OCI-M2 (cell line): ENCODE data around the gene ZMYND10.

Experiments
- DNase-seq: peaks from one replicate; lab custom pipeline; 2025; ENCODE audit not compliant: unreplicated experiment; lab: John Stamatoyannopoulos, UW

The ZMYND10 gene

DNA sequence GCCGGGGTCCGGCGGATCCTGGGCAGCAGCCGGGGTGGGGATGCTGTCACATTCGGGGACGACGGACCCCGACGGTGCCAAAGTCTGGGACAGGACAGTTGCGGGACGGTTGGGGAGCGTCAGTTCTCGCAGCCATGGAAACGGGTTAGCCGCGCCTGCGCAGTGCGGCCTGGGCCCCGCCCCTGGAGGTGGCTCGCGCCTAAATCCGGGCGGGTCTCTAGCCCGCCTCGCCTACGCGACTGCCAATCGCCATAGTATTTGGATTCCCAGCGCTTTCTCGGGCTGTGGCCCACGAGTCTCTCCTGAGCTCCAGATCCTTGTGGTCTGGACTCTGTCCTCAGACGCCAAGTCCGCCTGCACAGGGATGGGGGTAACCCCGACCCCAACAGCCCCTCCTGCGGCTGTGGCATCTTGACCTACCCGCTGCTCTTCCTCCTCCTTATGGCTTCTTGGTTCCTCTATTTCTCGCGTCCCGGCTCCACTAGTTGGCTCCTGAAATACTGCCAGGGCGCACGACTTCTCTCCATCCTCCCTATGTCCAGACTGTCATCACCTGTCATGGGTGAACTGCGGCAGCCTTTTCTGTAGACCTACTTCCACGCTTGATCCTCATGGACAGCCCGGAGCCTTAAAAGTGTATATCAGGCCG lies at the start of gene ZMYND10:
Gene ZMYND10 (minus strand): TSS at position 147 of the 649 bp plus-strand sequence. CDS start 153 bp downstream, outside the sequence.
- no peak for DNase-seq

DNA sequence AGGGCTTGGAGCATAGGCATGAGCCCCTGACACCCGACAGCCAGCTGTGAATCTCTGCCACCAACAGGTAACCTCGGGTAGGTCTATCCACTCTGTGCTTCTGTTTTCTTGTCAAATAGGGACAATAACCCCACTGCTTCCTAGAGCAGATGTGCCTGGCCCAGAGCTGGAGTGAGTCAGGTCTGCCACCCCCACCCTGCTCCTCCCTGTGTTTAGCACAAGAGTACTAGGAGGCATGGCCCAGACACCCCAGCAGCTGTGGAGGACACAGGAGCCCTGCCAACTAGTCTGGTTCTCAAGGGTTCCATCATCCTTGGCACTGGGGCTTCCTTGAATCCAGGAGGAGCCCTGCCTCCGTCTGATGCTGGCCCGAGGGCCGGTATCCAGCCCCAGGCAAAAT lies 47.5 kb upstream of the ZMYND10 start:
- no peak for DNase-seq

DNA sequence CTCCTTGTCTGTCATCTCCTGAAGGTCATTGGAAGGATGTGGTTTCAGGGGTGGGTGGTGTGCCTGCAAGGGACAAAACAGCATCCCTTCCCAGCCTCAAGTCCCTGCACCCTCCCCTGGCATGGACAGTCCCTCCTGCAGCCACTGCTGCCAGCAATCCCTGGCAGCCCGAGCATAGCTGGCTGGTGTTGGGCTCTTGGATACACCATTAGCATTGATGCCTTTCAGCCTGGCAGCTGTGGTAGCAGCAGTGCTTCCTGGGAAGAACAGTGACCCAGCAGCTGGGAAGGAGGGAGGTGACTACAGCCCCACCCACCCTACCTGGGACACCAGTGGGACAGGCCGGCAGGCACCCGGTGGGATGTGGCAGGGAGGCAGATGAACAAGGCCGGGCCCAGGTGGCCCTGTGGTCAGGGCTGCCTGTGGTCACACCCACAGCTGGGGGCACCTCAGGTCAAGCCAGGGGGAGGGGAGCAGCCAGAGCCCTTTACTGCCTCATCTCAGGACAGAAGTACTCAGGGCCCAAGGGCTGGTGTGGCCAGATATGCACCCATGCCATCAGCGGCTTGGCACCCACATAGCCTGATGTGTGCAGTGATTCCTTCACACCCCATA lies 46.7 kb upstream of the ZMYND10 start:
- no peak for DNase-seq

DNA sequence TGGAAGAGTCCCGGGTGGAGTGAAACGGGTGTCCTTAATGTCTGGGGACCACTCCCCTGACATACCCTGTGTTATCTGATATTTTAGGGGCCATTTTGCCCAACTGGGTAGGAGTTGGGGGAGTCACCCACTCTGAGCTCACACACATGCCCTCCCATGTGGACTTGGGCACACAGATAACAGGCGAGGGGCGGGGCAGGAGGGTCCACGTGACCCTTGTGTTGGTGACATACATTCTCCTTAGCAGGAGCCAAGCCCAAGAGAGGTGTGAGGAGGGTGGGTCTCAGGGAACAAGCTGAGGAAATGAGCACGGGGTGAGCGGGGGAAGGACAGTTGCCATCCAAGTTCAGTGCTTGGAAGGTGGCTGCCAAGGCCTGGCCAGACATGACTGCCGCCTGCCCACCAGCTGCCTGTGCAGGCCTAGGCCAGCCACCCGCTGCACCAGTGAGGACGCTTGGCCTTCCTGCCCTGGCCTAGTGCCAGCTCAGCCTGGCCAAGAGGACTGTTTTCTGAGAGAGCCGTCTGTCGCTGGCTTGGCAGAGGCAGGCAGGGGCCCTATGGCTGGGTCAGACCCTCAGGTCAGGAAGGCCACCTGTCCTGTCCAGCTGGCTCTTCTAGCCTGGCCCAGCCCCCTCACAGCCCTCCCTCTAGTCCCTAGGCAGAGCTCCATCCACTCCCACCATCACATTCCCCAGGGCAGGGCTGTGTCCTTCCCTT lies 45.1 kb upstream of the ZMYND10 start:
- no peak for DNase-seq

DNA sequence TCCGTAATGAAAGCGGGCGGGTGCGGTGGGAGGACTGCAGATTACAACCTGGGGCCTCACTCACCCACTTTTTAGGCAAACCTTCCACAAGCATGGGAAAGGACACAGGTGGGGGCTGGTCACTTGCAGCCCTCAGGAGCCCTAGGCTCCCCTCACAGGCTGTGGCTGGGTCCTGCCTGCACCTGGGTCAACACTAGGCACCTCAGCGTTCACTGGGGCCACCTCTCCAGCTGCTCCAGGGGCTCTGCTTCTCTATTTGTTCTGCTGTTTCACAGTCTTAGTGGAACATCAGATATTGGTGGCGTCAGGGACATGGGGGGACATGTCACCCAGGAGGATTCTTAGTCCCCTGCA lies 43.9 kb upstream of the ZMYND10 start:
- no peak for DNase-seq

DNA sequence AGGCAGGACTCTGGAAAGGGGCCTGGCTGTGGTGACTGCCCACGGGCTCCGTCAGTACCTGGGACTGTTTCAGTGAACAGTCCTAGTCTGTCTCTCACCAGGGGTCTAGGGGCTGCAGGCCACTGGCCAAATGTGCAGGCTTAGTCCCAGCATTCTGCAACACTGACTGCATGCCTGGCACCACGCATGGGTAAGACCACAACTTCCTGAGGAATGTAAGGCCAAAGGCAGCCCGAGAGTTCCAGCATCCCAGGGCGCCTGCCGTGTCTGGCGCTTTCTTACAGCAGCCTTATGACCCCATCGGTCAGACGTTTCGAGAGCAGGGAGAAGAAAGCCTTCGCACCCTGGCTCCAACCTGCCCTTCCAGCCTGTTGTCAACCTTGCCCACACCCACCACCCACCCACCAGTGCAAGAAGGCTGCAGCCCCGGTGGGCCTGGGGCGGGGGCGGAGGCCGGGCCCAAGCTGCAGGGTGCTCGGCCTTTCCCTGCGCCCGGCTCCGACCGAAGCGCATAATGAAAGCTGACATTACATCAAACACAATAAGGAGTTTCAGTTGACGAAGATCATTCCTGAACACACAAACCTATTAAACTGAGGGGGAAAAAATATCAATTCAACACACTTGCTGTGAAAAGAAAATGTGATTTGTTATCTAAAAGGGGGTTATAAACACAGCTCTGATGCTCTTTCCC lies 43.3 kb upstream of the ZMYND10 start:
- DNase-seq, result no peak

DNA sequence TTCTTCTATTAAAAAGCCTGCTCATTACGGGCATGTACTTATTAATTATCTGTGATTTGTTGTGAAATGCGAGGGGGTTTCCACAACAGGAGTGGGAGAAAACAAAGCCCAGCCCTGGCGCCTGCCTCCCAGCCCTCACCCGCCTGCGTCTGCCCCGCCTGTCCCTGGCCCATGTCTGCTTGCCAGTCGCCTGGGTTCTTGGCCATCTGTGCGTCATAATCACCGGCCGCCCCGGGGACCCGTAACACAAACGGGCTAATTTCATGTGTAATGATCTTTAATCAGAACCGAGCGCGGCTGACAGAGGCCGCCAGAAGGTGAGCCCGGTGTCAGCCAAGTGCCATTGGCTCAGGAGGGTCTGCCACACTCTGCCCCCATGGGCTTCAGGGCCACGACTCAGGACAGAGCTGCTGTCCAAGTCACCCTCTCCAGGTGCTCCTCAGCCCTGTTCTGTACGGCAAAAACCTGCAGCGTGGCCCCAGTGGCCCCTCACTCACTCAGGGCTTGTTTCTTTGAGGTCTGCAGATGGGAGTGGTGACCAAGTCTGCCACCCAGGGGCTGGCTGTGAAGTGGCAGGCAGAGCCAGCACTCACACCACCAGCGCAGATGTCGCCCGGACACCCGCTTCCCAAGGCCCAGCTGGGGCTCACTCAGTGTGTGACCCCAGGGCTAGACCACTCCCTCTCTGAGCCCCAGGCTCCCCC lies 42.6 kb upstream of the ZMYND10 start:
- DNase-seq, result no peak

DNA sequence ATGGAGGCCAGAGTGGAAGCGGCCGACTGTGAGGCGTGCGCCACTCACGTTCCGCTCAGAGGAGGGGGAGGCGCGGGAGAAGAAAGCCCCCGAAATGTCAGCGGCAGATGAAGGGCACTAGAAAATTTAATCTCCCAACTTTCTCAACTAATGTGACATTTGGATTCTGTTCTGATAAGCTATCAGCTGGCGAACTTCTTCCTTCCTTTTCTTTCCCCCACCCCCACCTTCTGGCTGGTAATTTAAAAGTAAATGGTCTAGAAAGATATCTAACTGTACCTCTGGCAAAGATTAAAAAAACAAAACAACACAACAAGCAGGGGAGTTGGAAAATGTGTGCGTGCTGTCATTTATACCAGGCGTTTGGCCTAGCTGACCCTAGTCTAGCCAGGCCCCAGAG lies 40.2 kb upstream of the ZMYND10 start:
- no peak for DNase-seq

DNA sequence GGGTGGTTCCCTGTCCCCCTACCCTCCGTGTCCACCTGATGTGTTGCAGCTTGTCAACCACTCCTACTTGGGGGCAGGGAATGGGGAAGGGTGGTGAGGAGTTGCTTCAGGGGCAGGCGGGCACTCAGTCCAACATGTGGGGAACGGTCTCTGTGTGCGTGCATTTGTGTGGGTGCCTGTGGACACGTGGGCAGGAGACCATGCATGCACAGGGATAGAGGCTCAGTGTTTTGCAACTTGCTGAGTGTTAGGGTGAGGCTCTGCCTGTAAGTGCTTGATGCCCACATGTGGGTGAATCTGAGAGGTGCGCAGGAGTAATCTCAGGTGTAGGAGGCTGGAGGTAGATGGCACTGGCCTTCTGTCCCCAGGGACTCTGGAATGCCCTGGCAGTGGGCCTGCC lies 38.2 kb upstream of the ZMYND10 start:
- no peak for DNase-seq

DNA sequence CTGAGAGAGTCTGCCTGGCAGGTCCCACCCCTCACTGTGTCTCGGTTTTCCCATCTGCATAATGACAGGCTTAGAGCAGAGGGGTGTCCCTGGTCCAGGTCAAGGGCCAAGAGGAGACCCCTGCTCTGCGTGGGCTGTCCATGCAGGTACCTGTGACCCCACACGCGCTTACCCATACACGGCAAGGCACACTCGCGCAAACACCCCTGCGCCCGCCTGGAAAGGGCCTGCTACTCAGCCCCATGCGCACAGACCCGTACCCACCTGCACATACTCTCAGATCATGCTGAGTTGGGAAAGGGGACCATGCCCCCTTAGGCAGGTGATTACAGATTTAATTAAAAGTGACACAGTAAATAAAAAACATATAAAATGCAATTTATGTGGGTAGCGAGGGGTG lies 37.2 kb upstream of the ZMYND10 start:
- DNase-seq, result no peak

DNA sequence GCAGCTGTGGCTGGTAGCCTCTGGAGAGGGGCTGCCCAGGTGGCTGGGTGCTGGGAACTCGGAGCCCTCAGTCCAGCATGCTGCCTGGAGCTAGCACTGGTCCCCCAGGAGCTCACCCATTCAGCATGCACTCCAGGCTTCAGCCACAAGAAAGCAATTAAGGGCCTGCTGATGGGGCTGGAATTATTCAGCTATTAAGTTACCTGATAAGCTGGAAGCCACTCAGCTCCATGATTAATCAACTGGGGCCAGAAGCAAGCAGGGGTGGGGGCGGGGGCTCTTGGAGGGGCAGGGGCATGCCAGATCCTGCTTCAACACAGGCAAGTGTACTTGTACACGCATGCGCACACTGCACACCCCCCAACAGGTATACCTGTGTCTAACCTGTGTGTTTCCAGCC lies 35.9 kb upstream of the ZMYND10 start:
- no peak for DNase-seq

DNA sequence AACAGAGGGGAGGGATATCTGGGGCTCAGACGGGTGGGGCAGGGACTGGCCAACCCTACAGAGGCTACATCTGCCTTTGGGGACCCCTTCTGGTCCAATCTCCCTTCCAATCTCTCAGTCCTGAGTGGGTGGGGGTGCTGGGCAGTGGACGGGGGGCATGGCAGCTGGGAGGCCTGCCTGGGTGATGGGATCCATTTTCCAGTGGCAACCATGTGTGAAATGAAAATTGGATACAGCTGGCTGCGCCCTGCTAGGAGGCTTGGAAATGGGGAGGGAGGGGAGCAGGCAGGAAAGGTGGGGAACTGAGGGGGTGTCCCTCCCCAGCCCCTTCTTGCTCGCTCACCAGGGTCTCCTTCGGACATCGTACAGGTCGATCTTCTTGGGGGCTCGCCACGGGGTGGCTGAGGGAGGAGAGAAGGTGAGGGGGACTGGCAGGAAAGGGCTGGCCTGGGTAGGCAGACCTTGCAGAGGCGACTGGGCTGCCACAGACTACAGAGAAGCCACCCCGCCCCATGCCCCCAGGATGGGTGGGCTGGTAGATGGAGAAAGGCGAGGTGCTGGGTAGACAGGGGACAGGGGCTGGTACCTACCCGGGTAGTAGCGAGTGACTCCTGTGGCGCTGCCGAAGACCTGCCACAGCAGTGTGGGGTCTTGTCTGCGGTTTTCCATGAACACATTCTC lies 35.0 kb upstream of the ZMYND10 start:
- no peak for DNase-seq

DNA sequence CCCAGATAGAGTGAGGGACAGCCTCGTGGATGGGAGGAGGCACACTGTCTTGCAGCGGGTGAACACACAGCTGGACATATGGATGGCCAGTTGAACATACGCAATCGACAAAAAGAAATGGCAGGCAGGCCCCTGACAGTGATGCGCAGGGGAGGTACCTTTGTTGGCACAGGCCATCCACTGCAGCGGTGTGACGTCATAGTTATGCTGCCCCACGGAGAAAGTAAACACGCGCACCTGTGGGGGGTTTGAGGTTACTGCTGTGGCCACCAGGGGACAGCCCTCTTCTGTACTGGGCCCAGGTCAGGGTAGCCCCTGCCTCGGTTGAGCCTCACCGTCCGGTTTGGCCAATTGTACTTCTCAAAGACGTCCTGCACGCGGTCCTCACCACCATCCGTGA lies 33.2 kb upstream of the ZMYND10 start:
- DNase-seq, result no peak

DNA sequence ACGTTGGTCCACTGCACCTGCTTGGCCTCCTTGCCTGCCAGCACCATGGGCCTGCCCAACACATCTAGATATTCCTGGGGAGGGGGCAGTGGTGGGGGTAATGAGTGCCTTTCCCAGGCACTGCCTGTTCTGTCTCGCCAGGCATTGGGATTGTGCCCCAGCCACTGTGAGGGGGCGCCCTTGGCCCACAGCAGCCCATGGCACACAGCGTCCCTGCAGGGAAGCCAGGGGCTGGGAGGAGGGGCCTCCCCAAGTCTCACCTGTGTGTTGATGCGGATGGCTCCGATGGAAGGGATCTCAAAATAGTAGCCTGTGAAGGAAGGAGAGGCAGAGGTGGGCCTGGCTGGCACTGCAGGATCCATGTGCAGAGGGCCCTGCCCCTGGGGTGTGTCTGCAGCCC lies 32.5 kb upstream of the ZMYND10 start:
- no peak for DNase-seq

DNA sequence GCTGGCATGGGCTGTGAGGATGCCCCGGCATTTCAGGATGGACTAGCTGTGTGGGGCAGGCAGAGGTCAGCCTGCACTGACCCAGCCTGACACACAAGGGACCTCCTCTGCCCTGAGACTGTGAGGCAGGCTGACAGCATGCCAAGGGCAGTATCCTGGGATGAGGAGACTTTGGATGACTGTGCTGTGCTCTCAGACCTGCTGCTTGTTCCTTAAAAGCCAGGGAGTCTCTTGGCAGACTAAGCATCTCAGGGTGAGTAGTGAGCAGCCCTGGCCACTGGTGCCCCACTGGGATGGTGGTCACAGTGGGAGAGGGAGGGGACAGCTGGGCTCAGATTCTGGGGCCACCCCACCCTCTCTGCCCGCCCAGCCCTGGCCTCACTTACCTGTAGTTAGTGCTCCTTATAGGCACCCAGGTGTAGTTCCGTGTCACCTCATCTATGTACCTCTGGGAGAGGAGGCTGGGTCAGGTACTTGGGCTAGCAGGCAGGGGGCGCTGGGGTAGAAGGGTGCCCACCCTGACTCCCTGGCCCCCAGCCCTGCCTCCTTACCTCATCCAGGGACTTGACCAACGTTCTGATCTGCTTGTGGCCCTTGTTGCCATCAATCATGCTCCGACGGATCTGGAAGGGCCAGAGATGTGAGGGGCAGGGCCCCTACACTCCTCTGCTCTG lies 29.9 kb upstream of the ZMYND10 start:
- DNase-seq, result no peak

DNA sequence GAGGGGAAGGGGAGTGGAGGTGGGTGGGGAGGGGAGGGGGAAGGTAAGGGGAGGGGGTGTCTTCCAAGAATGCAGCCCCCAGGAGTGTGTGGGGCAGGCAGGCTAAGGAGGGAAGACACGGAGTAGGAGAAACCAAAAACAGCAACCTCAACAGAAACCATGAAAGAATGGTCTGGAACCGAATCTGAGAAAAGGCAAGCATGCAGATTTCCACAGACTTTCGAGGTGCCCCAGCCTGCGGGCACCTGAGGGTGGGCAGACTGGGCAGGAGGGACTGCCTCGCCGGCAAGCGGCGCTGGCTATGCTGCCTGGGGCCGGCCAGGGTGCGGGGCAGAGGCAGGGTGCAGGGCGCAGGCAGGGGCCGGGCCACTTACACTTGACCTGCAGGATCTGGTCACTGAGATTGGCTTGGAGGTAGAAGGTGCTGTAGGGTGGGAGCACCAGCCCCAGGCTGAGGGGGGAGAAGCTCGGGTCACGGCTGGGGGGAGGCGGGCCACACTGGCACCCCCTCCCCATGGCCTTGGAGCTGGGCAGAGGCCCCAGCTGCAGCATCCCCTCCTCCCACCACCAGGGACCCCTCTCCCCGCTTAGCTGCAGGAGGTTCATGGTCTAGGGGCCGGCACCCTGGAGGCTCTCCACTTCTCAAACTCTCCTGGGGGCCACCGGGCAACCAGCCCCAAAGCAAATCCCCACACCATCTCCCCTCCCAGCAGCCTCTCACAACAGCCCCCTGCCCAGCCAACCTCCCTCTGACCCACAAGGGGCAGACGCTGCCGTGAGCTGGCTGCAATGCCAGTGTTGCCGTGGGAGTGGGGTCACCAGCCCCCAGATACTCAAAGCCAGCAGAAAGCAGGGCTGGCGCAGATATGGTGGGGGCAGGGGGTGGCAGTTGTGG lies 29.1 kb upstream of the ZMYND10 start:
- no peak for DNase-seq

DNA sequence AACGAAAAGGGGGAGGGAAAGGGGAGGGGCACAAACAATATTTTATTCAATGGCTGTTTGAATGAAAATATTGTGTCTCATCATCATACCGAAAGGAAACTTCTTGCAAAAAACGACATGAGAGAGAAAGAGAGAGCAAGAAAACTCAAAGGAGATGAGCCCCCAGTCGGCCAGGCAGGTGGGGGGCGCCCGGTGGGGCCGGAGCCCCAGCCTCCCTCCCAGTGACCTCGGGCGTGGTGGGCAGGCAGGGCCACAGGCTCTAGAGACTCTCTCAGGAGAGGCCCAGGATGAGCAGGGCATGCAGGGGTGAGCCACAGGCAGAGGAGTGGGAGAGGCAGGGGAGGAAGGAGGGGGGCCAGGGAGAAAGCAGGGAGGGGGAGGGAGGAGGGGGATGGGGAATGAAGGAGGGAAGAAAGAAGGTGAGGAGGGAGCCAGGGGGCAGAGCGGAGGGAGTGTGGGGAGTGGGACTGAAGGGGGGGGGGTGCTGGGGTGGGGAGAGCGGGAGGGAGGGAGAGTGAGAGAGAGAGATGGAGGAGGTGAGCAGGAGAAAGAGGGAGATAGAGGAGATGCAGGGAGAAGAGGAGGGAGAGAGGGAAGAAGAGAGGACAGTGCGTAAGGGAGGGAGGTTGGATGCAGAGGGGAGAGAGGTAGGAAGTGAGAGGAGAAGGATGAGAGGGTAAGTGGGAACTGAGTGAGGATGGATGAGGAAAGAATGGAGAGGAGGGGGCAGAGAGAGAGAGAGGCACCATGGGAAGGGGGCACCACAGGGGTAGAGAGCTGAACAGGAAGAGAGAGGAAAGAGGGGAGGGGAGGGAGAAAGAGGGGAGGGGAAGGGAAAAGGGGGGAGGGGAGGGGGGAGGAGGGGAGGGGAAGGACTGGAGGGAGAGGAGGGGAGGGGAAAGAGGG lies 27.9 kb upstream of the ZMYND10 start:
- DNase-seq, result no peak

DNA sequence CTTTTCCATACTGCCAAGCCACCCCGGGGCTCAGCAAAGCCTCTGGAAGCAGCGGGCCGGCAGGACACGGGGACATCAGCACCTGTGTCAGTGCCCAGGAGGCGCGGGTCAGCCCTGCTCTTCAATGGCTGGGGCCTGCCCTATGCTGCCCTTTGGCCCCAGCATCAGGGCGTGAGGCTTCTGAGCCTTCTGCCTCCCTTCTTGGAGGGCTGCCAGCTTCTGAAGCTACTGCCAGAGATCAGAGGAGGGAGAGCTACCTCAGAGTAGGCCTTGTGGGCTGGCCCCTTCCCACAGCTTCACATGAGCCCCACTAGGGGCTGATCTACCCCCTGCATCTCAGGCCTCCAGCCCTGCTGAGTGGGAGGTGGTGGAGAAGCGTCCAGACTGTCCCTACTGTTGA lies 26.8 kb upstream of the ZMYND10 start:
- DNase-seq, result no peak
